ENCODE data around the gene GMPR2.

Gene GMPR2

GRCh38 chr14:24280797-24281460, 48.2 kb downstream of the GMPR2 start:
- Histone ChIP-seq H2AFZ (ENCODE audit: low read depth, low read length) (no peak overlapping the region), H4K20me1 (ENCODE audit: insufficient read depth, low read length) (no peaks in the 10 kb centered on the region), H3K27ac (ENCODE audit: low read length) (no peak overlapping the region), H3K4me1 (ENCODE audit: low read length) (peaks cover 30% of the 10 kb centered on the region), H3K79me2 (ENCODE audit: low read length) (no peaks in the 10 kb centered on the region), H3K9ac (ENCODE audit: low read length) (no peak overlapping the region), H3K4me2 (ENCODE audit: low read length) (no peak overlapping the region), H3K4me3 (ENCODE audit: low read length) (no peak overlapping the region), H3K9me3 (ENCODE audit: insufficient read depth, low read length) (no peaks in the 10 kb centered on the region), H3K36me3 (replicated peaks; ENCODE audit: low read depth, low read length) (no peaks in the 10 kb centered on the region), H3K27me3 (ENCODE audit: low read depth, low read length) (no peaks in the 10 kb centered on the region)
- no peak for TF ChIP-seq EZH2phosphoT487 (IDR thresholded peaks at IDR 0.05; ENCODE audit: low read depth)
- no peak for TF ChIP-seq CTCF (IDR thresholded peaks at IDR 0.05; ENCODE audit: low read depth, low read length)

GRCh38 chr14:24281636-24282035, 48.9 kb downstream of the GMPR2 start:
- peaks cover 30% of the 10 kb centered on the region for H3K4me1 ChIP-seq (ENCODE audit: low read length)
- no peaks in the 10 kb centered on the region for H3K27me3 ChIP-seq (ENCODE audit: low read depth, low read length)
- H3K4me3 ChIP-seq (ENCODE audit: low read length) = no peak overlapping the region
- TF ChIP-seq EZH2phosphoT487 (IDR thresholded peaks at IDR 0.05; ENCODE audit: low read depth) (no peak), CTCF (IDR thresholded peaks at IDR 0.05; ENCODE audit: low read depth, low read length) (no peak)
- no peak overlapping the region for H2AFZ ChIP-seq (ENCODE audit: low read depth, low read length)
- no peaks in the 10 kb centered on the region for H3K36me3 ChIP-seq (replicated peaks; ENCODE audit: low read depth, low read length)
- no peak overlapping the region for H3K9ac ChIP-seq (ENCODE audit: low read length)
- H4K20me1 ChIP-seq (ENCODE audit: insufficient read depth, low read length) = no peaks in the 10 kb centered on the region
- no peak overlapping the region for H3K4me2 ChIP-seq (ENCODE audit: low read length)
- no peaks in the 10 kb centered on the region for H3K79me2 ChIP-seq (ENCODE audit: low read length)
- no peaks in the 10 kb centered on the region for H3K9me3 ChIP-seq (ENCODE audit: insufficient read depth, low read length)
- no peak overlapping the region for H3K27ac ChIP-seq (ENCODE audit: low read length)

- no peak overlapping the region for H3K9ac ChIP-seq (ENCODE audit: low read length)
- no peaks in the 10 kb centered on the region for H3K9me3 ChIP-seq (ENCODE audit: insufficient read depth, low read length)
- no peak for TF ChIP-seq EZH2phosphoT487 (IDR thresholded peaks at IDR 0.05; ENCODE audit: low read depth)
- TF ChIP-seq CTCF (IDR thresholded peaks at IDR 0.05; ENCODE audit: low read depth, low read length) = no peak
- no peaks in the 10 kb centered on the region for H3K79me2 ChIP-seq (ENCODE audit: low read length)
- H4K20me1 ChIP-seq (ENCODE audit: insufficient read depth, low read length) = no peaks in the 10 kb centered on the region
- peaks cover 7% of the 10 kb centered on the region for H3K27me3 ChIP-seq (ENCODE audit: low read depth, low read length)
- no peak overlapping the region for H2AFZ ChIP-seq (ENCODE audit: low read depth, low read length)
- no peak overlapping the region for H3K4me3 ChIP-seq (ENCODE audit: low read length)
- H3K27ac ChIP-seq (ENCODE audit: low read length) = no peak overlapping the region
- peaks cover 27% of the 10 kb centered on the region for H3K4me1 ChIP-seq (ENCODE audit: low read length)
- H3K36me3 ChIP-seq (replicated peaks; ENCODE audit: low read depth, low read length) = no peaks in the 10 kb centered on the region
- H3K4me2 ChIP-seq (ENCODE audit: low read length) = no peak overlapping the region
Measured at GRCh38 chr14:24282736-24283135, 50.0 kb downstream of the GMPR2 start.

GRCh38 chr14:24283796-24284460, 51.2 kb downstream of the GMPR2 start:
- no peak overlapping the region for H2AFZ ChIP-seq (ENCODE audit: low read depth, low read length)
- TF ChIP-seq EZH2phosphoT487 (IDR thresholded peaks at IDR 0.05; ENCODE audit: low read depth) (no peak), CTCF (IDR thresholded peaks at IDR 0.05; ENCODE audit: low read depth, low read length) (no peak)
- H3K79me2 ChIP-seq (ENCODE audit: low read length) = no peaks in the 10 kb centered on the region
- H4K20me1 ChIP-seq (ENCODE audit: insufficient read depth, low read length) = no peaks in the 10 kb centered on the region; the same call in 1 of the 2 replicates
- H3K4me3 ChIP-seq (ENCODE audit: low read length) = no peak overlapping the region
- peaks cover 15% of the 10 kb centered on the region for H3K4me1 ChIP-seq (ENCODE audit: low read length)
- peaks cover 7% of the 10 kb centered on the region for H3K27me3 ChIP-seq (ENCODE audit: low read depth, low read length)
- H3K9me3 ChIP-seq (ENCODE audit: insufficient read depth, low read length) = no peaks in the 10 kb centered on the region
- H3K4me2 ChIP-seq (ENCODE audit: low read length) = no peak overlapping the region
- H3K9ac ChIP-seq (ENCODE audit: low read length) = no peak overlapping the region
- no peaks in the 10 kb centered on the region for H3K36me3 ChIP-seq (replicated peaks; ENCODE audit: low read depth, low read length)
- no peak overlapping the region for H3K27ac ChIP-seq (ENCODE audit: low read length)

All from OCI-LY3 (cell line).